Jurkat, Clone E6-1 (cell line): ENCODE measurements around the gene COG7.
"Not testable (repeated sequence)": the region's sequence is repeated elsewhere in the genome, so short reads cannot be mapped to it uniquely, and the experiment has no call there.

Experiments used
- DNase-seq: peaks from one replicate; pipeline ENCODE4 v3.0.0-alpha.2; 2011; ENCODE audit warnings: low read depth, low spot score
- H3K4me3 ChIP-seq: 2 replicates; pipeline ENCODE4 v1.5.1; 2011; ENCODE audit warnings: mild to moderate bottlenecking, low read length, control low read depth, moderate library complexity

The COG7 gene

DNA sequence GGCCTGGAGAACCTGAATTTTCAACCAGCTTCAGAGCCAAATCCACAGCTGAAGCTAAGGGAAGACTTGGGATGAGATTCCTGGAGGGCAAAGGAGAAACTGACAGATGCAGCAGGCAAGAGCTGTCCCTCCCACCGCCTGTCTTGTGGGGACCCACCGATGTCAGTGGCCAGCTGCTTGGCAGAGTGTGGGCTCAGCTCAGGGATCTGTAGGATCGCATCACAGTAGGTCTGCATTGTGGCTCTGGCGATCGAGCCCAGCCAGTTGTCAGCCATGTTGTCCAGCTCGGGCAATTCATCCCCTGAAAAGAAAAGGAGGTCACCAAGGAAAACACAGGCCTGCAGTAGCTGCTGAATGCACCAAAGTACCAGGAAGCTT, 60.8 kb downstream of the COG7 start:
- DNase-seq: no peak

DNA sequence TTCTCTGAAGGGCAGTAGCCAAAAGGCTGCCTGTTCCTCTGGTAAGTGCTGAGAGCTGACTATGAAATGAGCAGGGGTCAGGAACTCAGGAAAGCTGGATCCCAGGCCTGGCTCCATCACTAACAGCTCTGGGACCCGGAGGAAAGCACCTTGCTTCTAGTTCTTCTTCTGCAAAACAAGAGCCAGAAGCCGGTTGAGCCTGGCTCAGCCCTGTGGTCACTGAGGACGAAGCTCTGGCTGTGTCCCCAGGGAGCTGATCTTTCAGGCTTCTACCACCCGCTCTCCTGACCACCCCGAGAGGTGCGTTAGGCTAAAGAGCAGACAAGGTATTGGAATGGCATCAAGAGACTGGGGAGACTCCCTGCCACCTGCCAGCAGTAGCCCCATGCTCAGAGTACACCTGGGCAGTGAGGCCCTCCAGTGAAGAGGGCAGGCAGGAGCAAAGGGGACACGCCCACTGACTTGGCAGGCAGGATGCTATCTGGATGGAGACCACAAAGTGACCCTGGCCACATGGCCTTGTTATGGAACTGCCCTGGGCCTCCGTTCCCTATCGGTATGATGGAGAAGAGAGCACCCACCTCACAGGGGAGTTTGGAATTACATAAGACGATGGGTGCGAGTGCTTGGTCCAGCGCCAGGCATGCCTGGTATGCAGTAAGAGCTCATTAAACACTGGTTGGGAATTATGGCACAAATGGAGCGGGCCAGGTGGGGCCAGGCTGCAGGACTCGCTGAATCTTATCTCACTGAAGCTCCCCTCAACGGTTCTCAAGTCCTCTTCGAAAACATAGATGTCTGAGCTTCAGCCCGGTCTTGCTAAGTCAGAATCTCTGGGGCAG, 61.4 kb downstream of the COG7 start:
- no peak for DNase-seq
- no peak overlapping the region for H3K4me3 ChIP-seq

More for the DNA sequence above, 60.8 kb downstream of the COG7 start:
- H3K4me3 ChIP-seq: no peak overlapping the region

DNA sequence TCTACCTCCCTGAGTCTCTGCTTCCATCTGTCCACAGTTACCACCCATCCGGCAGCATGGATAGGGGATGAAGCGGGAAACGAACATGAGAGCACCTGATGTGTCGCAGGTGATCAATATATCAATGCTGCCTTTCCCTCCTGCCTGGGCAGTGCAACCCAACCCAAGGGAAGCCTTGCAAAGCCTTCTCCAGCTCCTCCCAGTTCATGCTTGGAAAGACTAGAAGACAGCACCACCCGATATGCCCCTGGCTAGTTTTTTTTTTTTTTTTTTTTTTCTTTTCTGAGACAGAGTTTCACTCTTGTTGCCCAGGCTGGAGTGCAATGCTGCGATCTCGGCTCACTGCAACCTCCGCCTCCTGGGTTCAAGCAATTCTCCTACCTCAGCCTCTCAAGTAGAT, 63.1 kb downstream of the COG7 start:
- DNase-seq: not testable (repeated sequence)

DNA sequence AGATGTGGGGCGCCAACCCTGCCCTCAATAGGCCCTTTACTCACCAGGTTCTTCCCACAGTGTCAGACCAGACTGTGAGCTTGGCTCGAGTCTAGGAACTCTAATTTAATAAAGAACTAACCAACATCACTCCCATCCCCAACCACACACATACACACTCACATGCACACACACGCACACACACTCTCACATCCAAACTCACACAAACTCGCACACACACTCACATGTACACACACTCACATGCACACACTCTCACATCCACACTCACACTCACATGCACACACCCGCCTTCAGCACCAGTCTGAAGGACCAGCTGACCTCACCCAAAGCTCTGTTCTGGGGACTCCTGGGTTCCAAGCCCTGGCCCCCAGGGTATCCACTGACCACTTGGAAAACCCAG, 63.8 kb downstream of the COG7 start:
- H3K4me3 ChIP-seq: no peak overlapping the region
- DNase-seq: no peak

More for the DNA sequence above, 63.1 kb downstream of the COG7 start:
- not testable (repeated sequence) for H3K4me3 ChIP-seq

DNA sequence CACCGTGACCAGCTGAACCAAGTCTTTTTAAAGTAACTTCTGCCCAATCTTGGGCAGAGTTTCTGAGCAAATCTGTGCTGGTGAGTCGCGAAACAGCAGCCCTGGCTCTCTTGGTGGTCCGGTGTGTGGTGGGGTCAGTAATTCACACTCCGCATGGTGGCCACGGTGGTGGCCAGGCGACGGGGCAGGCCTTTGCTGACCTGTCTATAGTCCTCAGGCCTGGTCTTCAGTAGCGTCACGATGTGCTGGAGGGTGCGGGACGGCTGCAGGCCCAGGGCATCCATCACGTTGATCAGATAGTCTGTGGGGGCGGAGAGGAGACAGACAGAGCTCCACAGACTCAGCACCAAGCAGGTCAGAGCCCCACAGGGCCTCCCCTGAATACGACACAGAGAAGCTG, 64.2 kb downstream of the COG7 start:
- DNase-seq: no peak
- no peak overlapping the region for H3K4me3 ChIP-seq

DNA sequence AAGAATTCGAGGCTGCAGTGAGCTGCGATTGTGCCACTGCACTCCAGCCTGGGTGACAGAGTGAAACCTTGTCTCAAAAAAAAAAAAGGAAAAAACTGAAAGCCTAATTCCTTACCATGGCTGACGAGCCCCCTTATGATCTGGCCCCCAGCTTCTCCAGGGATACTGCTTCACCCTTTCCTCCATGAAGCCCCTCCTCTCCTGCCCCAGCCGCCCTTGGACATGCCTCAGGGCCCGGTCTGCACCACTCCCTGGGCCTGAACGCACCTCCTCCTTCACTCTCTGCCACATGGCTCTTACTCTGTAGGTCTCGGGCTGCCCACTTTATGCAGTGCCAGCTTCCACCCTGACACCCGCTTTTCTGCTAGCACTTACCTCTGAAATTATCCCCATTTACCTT, 65.3 kb downstream of the COG7 start:
- H3K4me3 ChIP-seq: no peak overlapping the region
- DNase-seq: no peak

DNA sequence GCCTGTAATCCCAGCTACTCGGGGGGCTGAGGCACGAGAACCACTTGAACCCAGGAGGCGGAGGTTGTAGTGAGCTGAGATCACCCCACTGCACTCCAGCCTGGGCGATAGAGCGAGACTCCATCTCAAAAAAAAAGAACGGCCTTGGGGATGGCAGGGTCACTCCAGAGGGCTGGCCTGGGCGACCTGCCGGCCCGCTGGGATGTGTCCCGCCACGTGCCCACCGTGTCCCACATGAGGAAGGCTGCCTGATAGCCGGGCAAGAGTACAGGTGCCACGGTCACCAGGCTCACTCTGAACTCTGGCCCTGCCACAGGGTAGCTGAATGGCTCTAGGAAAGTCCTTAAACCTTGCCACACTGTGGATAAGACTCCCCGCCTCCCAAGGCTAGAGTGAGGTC, 67.5 kb downstream of the COG7 start:
- DNase-seq: no peak
- H3K4me3 ChIP-seq: no peak overlapping the region

DNA sequence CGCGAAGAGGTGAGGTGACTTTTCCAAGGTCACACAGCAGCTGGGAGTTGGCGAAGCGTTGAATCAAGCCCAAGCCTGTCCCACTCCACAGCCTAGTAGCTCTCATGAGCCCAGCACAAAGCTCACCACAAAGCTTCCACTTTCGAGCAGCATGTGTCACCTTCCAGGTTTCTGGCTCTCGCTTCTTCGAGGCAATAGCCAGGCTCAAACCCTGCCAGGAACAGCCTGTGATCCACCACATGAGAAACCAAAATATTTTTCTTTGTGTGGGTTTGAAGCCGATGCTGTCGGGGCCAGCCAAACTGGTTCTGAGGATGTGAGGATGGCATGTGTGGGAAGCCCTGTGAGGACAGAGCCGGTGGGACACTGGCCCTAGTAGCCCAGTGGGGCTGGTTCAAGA, 68.1 kb downstream of the COG7 start:
- no peak for DNase-seq
- no peak overlapping the region for H3K4me3 ChIP-seq

DNA sequence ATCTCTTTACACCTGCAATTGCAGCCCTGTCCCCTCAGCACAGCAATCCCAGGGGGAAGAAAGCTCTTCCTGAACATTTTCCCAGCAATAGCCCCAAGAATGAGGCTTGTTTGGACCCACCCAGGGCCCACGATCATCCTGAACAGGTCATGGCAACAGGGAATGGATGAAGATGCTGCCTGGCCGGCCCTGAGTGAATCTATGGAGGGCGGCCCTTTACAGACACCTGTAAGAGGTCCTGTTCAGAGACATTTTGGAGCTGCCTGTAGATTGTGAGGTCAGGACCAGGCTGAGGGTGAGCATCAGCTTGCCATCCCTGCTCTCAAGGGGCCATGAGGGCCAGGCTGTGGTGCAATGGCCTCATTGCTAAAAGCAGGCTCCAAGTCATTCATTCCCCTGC, 69.1 kb downstream of the COG7 start:
- no peak overlapping the region for H3K4me3 ChIP-seq
- no peak for DNase-seq

DNA sequence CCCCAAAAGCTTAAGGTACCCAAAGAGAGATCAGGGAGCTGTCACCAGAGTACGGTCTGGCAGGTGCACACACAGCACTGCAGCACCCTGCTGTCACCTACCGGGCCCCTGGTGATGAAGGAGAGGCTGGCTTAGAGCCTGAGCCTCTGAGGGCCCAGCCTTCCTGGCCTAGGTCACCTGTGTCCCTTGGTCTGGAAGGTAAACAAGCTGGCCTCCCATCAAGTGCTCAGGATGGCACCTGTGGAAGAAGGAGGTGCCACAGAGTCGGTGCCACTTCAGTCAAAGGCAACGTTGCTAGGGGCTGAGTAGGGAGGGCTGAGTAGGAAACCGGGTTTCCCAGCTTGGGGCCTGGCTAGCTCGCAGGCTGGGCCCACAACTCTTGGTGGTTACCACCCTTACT, 70.7 kb downstream of the COG7 start:
- no peak for DNase-seq
- H3K4me3 ChIP-seq: no peak overlapping the region

DNA sequence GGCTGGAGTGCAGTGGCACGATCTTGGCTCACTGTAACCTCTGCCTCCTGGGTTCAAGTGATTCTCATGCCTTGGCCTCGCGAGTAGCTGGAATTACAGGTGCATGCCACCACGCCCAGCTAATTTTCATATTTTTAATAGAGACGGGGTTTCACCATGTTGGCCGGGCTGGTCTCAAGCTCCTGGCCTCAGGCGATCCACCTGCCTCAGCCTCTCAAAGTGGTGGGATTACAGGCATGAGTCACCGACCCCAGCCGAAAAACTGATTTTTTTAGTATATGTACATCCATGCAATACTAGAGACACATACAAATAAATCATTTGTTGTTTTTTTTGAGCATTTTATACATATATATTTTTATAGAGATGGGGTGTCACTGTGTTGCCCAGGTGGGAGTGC, 71.3 kb downstream of the COG7 start:
- not testable (repeated sequence) for DNase-seq

DNA sequence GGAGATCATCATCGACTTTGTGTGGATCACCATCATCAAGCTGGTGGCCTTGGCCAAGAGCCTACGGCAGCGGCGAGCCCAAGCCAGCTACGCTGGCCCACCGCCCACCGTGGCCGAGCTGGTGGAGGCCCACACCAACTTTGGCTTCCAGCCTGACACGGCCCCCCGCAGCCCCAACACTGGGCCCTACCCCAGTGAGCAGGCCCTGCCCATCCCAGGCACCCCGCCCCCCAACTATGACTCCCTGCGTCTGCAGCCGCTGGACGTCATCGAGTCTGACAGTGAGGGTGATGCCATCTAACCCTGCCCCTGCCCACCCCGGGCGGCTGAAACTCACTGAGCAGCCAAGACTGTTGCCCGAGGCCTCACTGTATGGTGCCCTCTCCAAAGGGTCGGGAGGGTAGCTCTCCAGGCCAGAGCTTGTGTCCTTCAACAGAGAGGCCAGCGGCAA, 72.5 kb downstream of the COG7 start:
- H3K4me3 ChIP-seq: no peak overlapping the region
- no peak for DNase-seq

More for the DNA sequence above, 71.3 kb downstream of the COG7 start:
- not testable (repeated sequence) for H3K4me3 ChIP-seq

DNA sequence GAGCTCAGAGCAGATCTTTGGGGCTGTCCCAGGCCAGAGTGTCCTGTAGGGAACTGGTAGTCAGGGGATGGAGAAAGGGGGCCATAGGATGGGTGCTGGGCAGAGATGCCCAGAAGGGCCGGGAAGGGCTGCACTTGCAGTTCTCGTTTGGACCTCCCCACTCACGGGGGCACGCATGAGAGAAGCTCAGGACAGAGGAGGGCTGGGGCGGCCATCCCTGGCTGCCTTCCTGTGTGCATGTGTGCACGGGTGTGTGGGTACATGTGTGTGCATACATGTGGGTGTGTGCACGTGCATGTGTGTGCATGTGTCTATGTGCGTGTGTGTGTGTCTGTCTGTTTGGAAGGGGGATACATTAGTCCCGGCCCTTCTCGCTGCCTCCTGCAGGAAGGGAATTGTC, 73.3 kb downstream of the COG7 start:
- no peak overlapping the region for H3K4me3 ChIP-seq
- no peak for DNase-seq

DNA sequence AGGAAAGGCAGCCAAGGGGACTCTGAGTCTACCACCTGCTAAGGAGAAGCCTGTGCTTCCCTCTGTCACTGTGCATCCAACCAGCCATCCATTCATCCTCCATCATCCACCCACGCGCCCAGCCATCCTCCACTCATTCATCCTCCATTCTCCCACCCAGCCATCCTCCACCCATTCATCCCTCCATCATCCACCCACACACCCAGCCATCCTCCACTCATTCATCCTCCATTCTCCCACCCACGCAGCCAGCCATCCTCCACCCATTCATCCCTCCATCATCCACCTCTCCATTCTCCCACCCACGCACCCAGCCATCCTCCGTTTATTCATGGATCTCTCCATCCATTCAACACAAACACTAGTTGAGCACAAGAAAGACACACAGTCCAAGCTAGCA, 74.1 kb downstream of the COG7 start:
- H3K4me3 ChIP-seq: no peak overlapping the region
- no peak for DNase-seq

DNA sequence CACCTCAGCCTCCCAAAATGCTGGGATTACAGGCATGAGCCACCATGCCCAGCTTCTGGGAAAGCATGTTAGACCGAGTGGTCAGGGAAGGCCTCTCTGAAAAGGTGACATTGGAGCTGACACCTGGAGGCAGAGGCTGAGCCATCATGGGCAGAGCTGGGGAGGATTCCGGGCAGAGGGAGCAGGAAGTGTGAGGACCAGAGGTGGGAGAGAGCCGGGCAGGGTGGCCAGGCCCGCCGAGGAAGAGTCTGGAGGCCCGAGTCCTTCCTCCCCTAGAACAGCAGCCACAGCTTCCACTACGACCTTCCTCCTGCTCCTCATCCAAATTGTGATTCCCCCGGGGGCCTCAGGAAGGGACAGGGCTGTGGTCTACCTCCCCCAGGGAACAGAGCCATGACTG, 74.7 kb downstream of the COG7 start:
- no peak overlapping the region for H3K4me3 ChIP-seq
- no peak for DNase-seq

DNA sequence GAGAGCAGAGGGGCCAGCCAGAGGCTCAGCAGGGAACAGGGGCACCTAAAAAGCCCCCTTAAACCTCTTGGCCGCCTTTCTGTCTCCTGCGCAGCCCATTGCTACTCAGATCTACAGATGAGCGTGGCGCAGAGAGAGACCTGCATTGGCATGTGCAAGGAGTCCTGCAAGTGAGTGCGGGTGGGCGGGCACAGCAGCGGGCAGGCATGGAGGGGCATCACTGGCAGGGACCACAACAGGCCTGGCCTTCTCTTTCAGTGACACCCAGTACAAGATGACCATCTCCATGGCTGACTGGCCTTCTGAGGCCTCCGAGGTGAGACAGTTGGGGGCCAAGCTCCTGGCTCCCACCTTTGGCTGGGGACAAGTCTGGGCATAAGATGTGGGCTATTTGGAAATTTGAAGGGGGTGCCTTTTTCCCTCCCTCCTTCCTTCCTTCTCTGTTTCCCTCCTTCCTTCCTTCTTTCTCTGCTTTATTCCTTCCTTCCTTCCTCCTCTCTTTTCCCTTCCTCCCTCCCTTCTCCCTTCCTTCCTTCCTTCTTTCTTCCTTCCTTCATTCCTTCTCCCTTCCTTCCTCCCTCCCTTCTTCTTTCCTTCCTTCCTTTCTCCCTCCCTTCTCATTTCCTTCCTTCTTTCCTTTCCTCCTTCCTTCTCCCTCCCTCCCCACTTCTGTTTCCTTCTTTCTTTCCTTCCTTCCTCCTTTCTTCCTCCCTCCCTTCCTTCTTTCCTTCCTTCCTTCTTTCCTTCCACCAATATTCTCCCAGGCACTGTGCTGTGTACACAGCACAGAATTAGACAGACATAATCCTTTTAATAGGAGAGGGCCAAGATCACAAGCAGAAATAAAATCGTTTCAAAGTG, 75.7 kb downstream of the COG7 start:
- no peak overlapping the region for H3K4me3 ChIP-seq
- no peak for DNase-seq

DNA sequence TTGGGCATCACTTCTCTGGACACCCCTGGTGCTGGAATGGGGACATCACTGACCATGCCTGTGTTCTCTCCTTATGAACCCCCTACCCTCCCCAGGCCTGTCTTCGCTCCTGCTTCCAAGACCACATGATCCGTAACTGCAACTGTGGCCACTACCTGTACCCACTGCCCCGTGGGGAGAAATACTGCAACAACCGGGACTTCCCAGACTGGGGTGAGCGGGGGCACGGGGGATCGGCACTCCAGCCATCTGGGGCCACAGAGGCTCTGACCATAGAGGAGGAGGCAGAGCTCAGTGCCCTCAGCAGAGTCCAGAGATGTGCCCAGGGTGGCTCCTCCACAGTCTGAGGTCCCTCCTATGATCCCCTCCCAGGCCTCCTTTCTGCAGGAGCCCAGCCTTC, 77.3 kb downstream of the COG7 start:
- H3K4me3 ChIP-seq: no peak overlapping the region
- DNase-seq: no peak

DNA sequence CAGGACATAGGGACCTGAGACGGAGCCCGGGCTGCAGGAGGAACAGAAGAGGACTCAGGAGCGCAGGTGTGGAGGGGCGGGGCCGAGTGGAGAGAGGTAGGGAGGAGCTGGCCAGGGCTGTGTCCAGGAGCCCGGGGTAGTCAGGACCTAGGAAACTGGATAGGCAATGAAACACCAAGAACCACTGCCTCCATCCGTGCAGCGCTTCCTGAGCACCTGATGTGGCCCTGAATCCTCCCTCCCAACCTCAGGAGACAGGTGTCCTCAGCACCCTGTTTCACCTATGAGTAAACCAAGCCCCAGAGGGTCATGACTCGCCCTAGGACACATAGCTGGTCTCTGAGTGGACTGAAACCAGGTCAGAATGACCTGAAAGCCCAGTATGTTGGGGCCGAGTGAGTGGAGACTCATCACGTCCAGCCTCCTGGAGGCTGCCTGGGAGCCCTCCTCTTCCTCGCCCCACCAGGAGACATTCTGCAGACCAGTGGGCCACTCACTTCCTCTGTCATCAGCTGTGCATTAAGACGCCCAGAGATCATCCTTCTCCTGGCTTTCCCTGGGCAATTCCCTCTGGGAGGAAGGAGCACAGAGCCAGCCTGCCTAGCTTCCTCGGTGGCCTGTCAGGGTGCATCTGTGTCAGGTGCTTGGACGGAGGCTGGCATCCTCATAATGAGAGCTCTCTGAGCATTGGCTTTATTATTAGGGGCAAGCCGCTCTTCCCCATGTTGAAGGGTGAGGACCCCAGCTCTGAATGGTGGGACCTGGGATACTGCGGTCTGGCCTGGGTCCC, 78.1 kb downstream of the COG7 start:
- no peak for DNase-seq
- no peak overlapping the region for H3K4me3 ChIP-seq

DNA sequence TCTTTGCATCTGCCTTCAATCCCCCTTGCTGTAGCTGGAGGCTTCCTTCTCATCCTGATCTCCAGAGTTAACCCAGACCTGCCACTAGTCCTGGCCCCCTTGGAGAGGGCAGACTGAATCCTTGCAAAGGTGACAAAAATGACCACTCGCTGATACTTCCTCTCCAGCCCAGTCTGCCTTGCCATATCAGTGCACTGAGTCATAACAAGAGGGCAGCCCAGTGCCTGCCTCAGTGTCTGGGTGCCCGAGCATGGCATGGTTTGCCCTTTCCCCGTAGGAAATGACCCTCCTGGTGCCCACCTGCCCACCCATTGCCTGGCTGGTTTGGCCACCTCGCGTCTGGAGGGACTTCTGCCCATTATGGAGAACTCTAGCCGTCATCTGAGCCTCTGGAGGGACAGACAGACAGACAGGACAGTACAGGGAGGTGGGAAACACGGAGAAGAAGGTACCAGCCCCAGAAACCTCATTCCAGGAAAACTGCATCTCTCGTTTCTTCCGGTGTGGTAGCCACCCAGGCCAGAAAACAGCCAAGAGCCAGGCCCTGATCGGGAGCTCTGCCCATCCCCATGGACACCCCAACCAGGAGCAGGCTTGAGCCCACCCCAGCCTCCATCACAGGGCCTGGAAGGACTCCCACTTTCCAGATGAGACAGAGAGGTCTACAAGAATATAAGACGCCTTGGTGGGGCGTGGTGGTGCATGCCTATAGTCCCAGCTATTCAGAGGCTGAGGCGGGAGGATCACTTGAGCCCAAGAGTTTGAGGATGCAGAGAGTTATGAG, 79.4 kb downstream of the COG7 start:
- no peak overlapping the region for H3K4me3 ChIP-seq
- no peak for DNase-seq
